GM10847 (cell line): ENCODE measurements around the gene IQCE.

Source experiments
- POLR2A ChIP-seq: IDR thresholded peaks from 2 replicates; pipeline ENCODE4 v1.6.1; 2011; ENCODE audit not compliant: insufficient read length; ENCODE audit errors: extremely low read depth

The IQCE gene

GRCh38 chr7:2566348-2566889 is 7.6 kb downstream of the IQCE start:
- no peak for TF ChIP-seq POLR2A

GRCh38 chr7:2566890-2567678 is 8.3 kb downstream of the IQCE start:
- no peak for TF ChIP-seq POLR2A

GRCh38 chr7:2567679-2568278 is 9.0 kb downstream of the IQCE start:
- no peak for TF ChIP-seq POLR2A

- TF ChIP-seq POLR2A, result no peak
These were observed 9.9 kb downstream of the IQCE start for GRCh38 chr7:2568521-2569223.

- no peak for TF ChIP-seq POLR2A
These were observed 10.6 kb downstream of the IQCE start for GRCh38 chr7:2569421-2569820.

GRCh38 chr7:2570021-2570420 is 11.2 kb downstream of the IQCE start:
- TF ChIP-seq POLR2A, result no peak

- no peak for TF ChIP-seq POLR2A
These were observed 12.6 kb downstream of the IQCE start for GRCh38 chr7:2571409-2571808.

- TF ChIP-seq POLR2A, result no peak
These were observed 13.5 kb downstream of the IQCE start for GRCh38 chr7:2572101-2572842.

- TF ChIP-seq POLR2A, result no peak
These were observed 15.0 kb downstream of the IQCE start for GRCh38 chr7:2573761-2574160.

- TF ChIP-seq POLR2A, result no peak
These were observed 16.4 kb downstream of the IQCE start for GRCh38 chr7:2575046-2575732.

GRCh38 chr7:2575733-2576340 is 17.1 kb downstream of the IQCE start:
- no peak for TF ChIP-seq POLR2A

GRCh38 chr7:2576742-2577491 is 18.1 kb downstream of the IQCE start:
- TF ChIP-seq POLR2A, result no peak

- no peak for TF ChIP-seq POLR2A
These were observed 19.3 kb downstream of the IQCE start for GRCh38 chr7:2577914-2578680.
